Frontal cortex (tissue), 4 donors: ENCODE results near the gene DCAF11. TPM values are rescaled to one million over a fixed set of nuclear protein-coding genes. Genes with fewer than 3 reads are reported as not detected.
"Not testable (repeated sequence)": the region's sequence is repeated elsewhere in the genome, so short reads cannot be mapped to it uniquely, and the experiment has no call there.

Experiments
- DNase-seq, 2 donors: peaks; one replicate each; pipeline ENCODE4 v3.0.0; 2012; ENCODE audit warnings: low spot score in 2 of 2
- FAIRE-seq: peaks from 2 replicates; lab custom pipeline; 2012; peaks lifted over from hg19 to GRCh38; lab: Jason Lieb, UNC
- total RNA-seq: library from RNA; depleted of rRNA; stranded (reverse); fragments of >200 nt; gene quantifications from one replicate; pipeline ENCODE4 v1.2.3, GENCODE V29; 2014
- donor health status: control.
- donor health status: control.
- donor health status: control.

DCAF11 gene
- total RNA-seq, 1 donor from 2014 or later = 56.7 TPM

GRCh38 chr14:24094841-24095270 lies 19.7 kb upstream of the DCAF11 start:
- FAIRE-seq = no peak
- no peak for DNase-seq

GRCh38 chr14:24095271-24096068 lies 19.1 kb upstream of the DCAF11 start:
- FAIRE-seq (no peak), DNase-seq (no peak)

GRCh38 chr14:24096545-24097181 lies 17.9 kb upstream of the DCAF11 start:
- no peak for DNase-seq
- FAIRE-seq = no peak

GRCh38 chr14:24098229-24098926 lies 16.2 kb upstream of the DCAF11 start:
- DNase-seq = no peak

GRCh38 chr14:24098927-24099813 lies 15.4 kb upstream of the DCAF11 start:
- DNase-seq (no peak), FAIRE-seq (no peak)

More at GRCh38 chr14:24098229-24098926, 16.2 kb upstream of the DCAF11 start:
- FAIRE-seq = no peak

- no peak for FAIRE-seq
- DNase-seq = no peak
Observed at GRCh38 chr14:24100197-24100981, 14.2 kb upstream of the DCAF11 start.

- FAIRE-seq = no peak
Observed at GRCh38 chr14:24100982-24101494, 13.5 kb upstream of the DCAF11 start.

GRCh38 chr14:24102357-24103048 lies 12.1 kb upstream of the DCAF11 start:
- FAIRE-seq = no peak
- no peak for DNase-seq

More at GRCh38 chr14:24100982-24101494, 13.5 kb upstream of the DCAF11 start:
- no peak for DNase-seq

GRCh38 chr14:24103451-24103850 lies 11.1 kb upstream of the DCAF11 start:
- no peak for FAIRE-seq

GRCh38 chr14:24105609-24106239 lies 8.9 kb upstream of the DCAF11 start:
- not testable (repeated sequence) for DNase-seq, FAIRE-seq

More at GRCh38 chr14:24103451-24103850, 11.1 kb upstream of the DCAF11 start:
- DNase-seq = no peak

GRCh38 chr14:24106672-24107271 lies 7.8 kb upstream of the DCAF11 start:
- no peak for DNase-seq
- FAIRE-seq = no peak

GRCh38 chr14:24108336-24108874 lies 6.2 kb upstream of the DCAF11 start:
- no peak for FAIRE-seq

GRCh38 chr14:24110060-24110459 lies 4.5 kb upstream of the DCAF11 start:
- DNase-seq (no peak), FAIRE-seq (no peak)

More at GRCh38 chr14:24108336-24108874, 6.2 kb upstream of the DCAF11 start:
- no peak for DNase-seq

GRCh38 chr14:24110523-24110922 lies 4.1 kb upstream of the DCAF11 start:
- no peak for FAIRE-seq
- no peak for DNase-seq

GRCh38 chr14:24113379-24113800 lies 1.2 kb upstream of the DCAF11 start:
- no peak for DNase-seq
- FAIRE-seq = no peak

- peak; percentile 72 to 73 for DNase-seq
- no peak for FAIRE-seq
Observed at GRCh38 chr14:24113801-24114531, 611 bp upstream of the DCAF11 start.
